KOPT-K1 (cell line): ENCODE measurements around the gene RAB9A.

Source experiments
- H3K27ac ChIP-seq: fragments of 200-600 bp; sonication (generic); 2 replicates; pipeline ENCODE4 v1.5.1; 2016; ENCODE audit warnings: antibody characterized with exemption, mild to moderate bottlenecking, low read depth, low read length; ENCODE audit not compliant: poor library complexity, severe bottlenecking
- H3K36me3 ChIP-seq: fragments of 200-600 bp; sonication (generic); 2 replicates; pipeline ENCODE4 v1.5.1; 2017; ENCODE audit warnings: antibody characterized with exemption, mild to moderate bottlenecking, low read length, moderate library complexity; ENCODE audit not compliant: insufficient read depth
- H3K9me3 ChIP-seq: fragments of 200-600 bp; sonication (generic); 2 replicates; pipeline ENCODE4 v1.5.1; 2017; ENCODE audit warnings: antibody characterized with exemption, low read length, mild to moderate bottlenecking; ENCODE audit not compliant: insufficient read depth, poor library complexity, severe bottlenecking

The RAB9A gene

DNA sequence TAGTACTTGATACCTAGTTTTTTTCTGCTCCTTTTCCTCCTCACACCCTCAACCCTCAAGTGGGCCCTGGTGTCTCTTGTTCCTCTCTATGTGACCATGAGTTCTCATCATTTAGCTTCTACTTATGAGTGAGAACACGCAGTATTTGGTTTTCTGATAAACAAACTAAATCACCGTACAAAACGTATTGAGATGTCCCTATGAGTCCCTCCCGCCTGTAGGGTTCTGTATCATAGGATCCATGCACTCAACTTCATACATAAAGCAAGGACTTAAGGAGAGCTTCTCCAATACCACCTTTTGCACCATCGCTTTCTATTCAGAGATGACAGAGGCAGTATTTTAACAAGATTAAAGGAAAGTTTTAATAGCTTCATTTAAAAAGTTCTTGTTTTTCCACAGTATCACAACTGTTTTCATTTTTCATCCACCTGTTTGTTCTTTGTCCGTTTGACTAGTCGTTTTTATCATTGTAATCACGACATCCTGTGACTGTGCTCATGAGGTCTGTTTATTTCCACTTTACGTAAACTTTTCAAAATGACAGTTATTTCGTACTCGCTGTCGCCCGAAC is 457 bp upstream of the RAB9A start:
- no peaks in the 10 kb centered on the region for H3K36me3 ChIP-seq
- H3K27ac ChIP-seq, result peak overlapping the region; percentile 67

DNA sequence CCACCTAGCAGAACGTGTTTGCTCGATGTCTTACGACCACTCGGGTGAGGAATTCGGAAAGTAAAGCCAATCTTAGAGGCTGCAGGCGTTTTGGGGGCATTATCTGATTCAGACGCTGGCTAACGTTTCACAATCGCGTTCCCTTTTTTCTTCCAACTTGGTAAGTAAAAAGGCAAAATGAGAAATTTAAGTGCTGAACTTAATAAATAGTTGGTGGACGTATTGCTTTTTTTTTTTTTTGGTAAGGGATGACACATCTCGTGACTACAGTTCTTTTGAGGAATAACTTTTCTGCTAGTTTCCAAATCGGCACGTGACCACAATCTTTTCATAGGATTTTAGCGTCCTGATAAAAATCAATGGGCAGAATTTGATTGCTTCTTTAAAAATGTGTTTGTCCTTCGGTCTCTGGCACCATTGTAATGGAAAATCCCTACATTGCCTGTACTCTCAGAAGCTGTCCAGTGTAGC is 848 bp downstream of the RAB9A start:
- Histone ChIP-seq H3K36me3 (no peaks in the 10 kb centered on the region), H3K27ac (peak overlapping the region; percentile 67), H3K9me3 (no peaks in the 10 kb centered on the region)

More for the DNA sequence above, 457 bp upstream of the RAB9A start:
- no peaks in the 10 kb centered on the region for H3K9me3 ChIP-seq

DNA sequence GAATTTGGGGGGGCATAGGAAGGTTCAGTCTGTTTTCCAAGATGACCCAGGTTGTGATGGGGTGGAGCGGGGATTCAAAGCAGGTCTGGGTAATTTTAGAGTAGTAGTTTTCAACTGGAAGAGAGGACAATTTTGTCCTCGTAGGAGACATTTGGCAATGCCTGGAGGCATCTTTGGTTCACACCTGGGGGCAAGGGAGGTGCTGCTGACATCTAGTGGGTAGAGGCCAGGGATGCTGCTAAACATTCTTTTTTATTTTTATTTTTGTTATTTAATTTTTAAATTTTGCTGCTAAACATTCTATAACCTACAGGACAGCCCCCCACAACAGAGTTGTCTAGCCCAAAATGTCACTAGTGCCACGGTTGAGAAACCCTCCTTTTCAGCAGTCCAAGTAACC is 1.9 kb downstream of the RAB9A start:
- H3K27ac ChIP-seq, result no peak overlapping the region
- no peaks in the 10 kb centered on the region for H3K9me3 ChIP-seq
- H3K36me3 ChIP-seq, result no peaks in the 10 kb centered on the region

DNA sequence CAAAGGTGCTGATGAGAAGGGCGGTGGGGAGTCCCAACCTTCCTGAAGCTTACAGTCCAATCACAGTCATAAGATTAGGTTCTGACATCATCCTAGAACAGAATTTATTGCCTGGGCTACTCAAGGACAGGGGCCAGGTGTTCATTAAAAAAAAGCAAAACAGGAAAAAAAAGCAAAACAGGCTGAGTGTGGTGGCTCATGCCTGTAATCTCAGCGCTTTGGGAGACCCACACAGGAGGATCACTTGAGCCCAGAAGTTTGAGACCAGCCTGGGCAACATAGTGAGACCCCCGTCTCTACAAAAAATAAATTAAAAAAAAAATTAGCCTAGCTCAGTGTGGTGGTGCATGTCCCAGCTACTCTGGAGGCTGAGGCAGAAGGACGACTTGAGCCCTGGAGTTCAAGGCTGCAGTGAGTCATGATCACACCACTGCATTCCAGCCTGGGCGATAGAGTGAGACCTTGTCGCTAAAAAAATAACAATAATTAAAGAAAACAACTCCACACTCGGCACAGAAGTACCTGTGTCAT is 3.0 kb downstream of the RAB9A start:
- no peaks in the 10 kb centered on the region for H3K36me3 ChIP-seq
- H3K9me3 ChIP-seq, result no peaks in the 10 kb centered on the region
- H3K27ac ChIP-seq, result no peak overlapping the region

DNA sequence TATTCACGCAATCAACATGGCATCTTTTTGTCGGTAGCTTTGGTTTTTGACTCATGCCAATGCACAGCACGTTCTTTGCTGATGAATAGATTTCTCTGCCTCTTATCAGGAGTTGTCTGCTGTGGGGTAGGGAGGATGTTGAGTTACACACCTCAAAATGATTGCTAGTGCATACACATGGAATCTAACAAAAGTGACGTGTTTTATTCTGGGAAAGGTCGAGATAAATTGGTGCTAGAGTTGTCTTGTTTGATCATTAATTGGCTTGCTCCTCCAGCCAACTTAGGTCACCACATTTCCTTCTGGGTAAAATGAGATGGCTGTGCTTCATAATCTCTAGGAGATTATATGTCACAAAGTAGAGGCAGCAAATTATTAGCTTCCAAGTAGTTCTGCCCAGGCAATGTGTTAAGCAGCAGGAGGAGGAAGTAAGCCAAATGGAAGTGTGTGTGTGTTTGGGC is 3.9 kb downstream of the RAB9A start:
- Histone ChIP-seq H3K9me3 (no peaks in the 10 kb centered on the region), H3K27ac (no peak overlapping the region), H3K36me3 (no peaks in the 10 kb centered on the region; the same call in 1 of the 2 replicates)

DNA sequence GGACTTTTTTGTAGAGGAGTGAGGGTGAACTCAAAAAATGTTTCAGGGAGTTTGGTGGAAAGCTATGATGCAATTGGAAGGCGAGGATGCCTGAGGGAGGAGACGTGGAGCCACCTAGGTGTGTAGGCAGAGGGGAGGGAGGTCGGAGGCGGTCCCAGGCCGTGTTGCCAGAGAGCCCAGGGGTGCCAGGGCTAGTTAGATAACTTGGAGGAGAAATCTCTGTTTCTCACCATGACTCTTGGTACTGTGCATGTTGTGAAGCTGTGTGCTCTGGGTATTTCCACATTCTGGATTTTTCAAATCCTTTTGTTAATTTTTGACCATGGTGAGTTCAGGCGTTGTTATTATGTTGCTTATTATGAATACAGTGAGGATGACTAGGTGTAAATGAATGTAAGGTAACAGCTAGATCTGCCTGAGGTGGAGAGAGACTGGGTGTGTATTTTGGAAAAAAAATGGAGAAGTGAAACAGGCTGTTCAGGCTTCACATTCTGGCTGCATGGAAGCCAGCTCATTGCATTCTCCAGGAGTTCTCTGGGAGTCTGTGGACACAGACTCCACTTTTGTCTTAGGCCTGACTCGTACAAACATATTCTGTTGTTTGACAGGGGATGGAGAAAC is 4.5 kb downstream of the RAB9A start:
- Histone ChIP-seq H3K9me3 (no peaks in the 10 kb centered on the region), H3K27ac (no peak overlapping the region), H3K36me3 (no peaks in the 10 kb centered on the region; the same call in 1 of the 2 replicates)

DNA sequence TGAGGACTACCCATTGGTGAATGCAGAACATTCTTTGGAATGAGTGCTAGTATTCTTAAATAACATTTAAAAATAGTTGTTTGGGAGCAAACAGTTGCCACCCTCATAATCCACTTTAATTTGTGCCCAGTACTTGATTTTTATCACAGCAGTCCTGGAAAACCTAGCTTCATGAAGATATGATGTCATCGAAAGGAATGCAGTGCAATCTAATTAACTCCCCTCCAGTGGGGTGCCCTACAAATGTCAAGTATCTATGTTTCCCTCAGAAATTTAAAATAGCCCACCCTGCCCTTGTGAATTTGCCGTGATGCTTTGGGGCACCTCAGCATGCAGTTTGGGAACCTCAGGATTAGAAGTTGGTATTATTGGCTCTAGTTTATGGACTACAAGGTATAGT is 5.4 kb downstream of the RAB9A start:
- no peaks in the 10 kb centered on the region; the same call in 1 of the 2 replicates for H3K36me3 ChIP-seq
- no peaks in the 10 kb centered on the region for H3K9me3 ChIP-seq
- no peak overlapping the region for H3K27ac ChIP-seq

DNA sequence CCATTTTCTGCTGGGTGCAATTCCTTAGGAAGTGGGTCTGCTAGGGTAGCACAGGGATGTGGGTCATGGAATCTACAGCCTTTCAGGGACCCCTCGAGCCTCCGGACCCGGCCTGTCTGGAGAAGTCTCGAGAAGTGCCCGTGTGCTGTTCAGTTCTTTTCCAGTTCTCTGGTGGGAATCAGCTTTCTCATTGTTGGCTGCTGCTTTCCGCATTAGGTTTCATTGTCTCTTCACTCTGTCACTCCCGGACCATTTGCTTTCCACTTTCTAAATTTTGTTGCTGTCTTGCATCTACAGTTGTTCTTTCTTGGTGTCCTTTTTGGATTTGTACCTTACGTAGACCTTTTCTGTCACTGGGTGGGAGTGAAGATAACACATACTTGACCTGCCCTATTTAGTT is 6.1 kb downstream of the RAB9A start:
- H3K27ac ChIP-seq, result no peak overlapping the region
- H3K36me3 ChIP-seq, result no peaks in the 10 kb centered on the region; the same call in 1 of the 2 replicates
- no peaks in the 10 kb centered on the region for H3K9me3 ChIP-seq

DNA sequence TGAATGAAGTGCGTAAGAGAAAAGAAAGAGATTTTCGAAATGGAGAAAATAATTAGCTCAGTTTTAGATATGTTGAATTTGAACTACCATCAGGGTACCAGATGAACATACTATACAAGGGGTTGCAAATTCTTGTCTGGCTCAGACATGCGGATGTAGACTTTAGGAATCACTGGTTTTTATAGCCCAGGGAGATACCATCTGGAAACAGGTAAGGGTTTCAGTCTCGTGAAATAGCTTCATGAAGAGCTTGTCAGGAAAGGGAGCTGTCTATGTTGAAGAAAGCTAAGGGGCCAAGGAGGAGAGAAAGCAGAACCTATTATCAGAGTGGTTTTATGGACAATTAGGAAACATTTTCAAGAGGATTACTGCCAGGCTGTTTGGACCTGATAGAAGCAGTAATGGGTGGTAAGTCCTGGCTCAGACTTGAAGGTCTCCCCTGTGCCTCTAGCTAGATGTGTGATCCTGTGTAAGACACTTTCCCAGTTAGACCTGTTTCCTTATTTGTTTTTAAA is 6.7 kb downstream of the RAB9A start:
- H3K9me3 ChIP-seq, result no peaks in the 10 kb centered on the region
- no peak overlapping the region for H3K27ac ChIP-seq
- no peaks in the 10 kb centered on the region; the same call in 1 of the 2 replicates for H3K36me3 ChIP-seq

DNA sequence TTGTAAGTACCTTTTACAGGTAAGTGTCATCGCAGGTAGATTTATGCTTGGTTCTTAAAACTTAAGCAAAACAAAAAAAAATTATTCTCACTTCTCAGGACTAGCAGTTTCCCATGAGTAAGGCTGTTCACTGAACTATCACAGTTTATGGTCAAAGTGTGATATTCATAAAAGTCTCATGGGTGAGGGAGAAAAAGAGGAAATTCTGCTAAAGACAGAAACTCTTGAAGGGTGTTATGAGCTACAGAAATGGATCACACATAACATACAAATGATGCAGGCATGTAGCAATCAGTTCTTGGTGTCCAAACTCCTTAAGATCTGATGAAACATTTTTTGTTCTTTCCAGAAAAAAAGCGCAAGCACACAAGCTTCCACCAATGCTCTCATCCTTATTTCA is 8.5 kb downstream of the RAB9A start:
- Histone ChIP-seq H3K27ac (no peak overlapping the region), H3K36me3 (no peaks in the 10 kb centered on the region; the same call in 1 of the 2 replicates), H3K9me3 (no peaks in the 10 kb centered on the region)

DNA sequence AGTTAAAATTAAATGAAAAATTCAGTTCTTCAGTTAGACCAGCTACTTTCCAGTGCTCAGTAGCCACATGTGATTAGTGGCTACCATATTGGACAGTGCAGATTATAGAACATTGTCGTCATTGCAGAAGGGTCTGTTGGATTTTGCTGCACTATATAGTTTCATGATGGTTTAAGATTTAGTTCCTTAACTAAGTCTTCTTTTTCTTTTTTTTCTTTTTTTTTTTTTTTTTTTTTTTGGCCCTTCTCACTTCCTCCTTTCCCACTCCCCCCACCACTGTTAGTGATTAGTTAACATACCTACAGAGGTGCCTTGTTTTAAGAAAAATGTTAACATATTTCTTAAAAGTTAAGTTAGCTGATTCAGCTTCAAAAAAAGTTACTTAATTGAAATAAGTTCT is 9.0 kb downstream of the RAB9A start:
- H3K27ac ChIP-seq, result no peak overlapping the region
- no peaks in the 10 kb centered on the region for H3K9me3 ChIP-seq

DNA sequence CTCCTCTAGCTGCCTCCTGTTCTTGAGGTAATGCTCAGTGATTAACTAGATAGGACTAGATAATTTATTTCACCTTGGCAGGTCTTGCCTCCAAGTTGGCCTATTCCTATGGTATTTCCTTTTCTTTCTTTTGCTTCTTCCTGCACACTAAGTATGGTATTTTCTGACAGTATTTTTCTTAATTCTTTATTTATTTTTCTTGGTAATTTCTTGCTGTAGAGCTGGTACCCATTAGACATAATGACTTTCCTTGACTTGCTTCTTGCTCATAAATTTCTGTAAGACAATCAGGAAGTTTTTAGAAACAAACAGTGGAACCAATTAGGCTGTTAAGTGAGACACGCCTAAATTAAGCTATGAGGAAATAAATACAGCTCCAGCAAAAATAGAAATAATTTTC is 9.5 kb downstream of the RAB9A start:
- no peak overlapping the region for H3K27ac ChIP-seq
- H3K36me3 ChIP-seq, result no peaks in the 10 kb centered on the region; the same call in 1 of the 2 replicates
- H3K9me3 ChIP-seq, result no peaks in the 10 kb centered on the region

More for the DNA sequence above, 9.0 kb downstream of the RAB9A start:
- no peaks in the 10 kb centered on the region; the same call in 1 of the 2 replicates for H3K36me3 ChIP-seq

DNA sequence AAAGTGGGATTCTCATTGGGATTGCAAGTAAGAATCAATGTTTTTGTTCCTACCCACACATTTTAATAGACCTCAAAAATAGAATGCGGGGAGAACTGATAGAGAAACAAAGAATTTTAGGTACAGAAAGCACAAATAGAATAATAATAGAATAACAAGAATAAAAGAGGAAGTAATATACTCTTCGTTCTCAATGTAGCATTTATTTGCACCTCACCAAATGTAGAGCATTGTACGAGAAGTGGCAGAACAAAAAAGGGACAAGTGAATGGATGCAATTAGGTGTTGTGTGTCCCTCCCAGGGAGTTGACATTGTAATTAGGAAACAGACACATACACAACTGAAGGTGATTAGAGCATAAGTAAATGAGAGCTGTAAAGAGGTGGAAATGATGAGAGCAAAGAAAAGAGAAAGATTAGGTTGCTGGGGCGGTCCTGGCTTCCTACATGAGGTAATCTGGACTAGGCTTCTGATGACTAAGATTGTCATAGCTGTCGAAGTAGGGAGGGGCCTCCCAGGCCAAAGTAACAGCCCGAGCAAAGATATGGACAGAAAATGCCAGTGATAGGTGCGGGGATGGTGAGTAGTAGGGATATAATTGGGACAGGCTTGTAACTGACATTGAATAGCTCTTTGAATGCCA is 10.4 kb downstream of the RAB9A start:
- Histone ChIP-seq H3K9me3 (no peaks in the 10 kb centered on the region), H3K27ac (no peak overlapping the region), H3K36me3 (no peaks in the 10 kb centered on the region; the same call in 1 of the 2 replicates)

DNA sequence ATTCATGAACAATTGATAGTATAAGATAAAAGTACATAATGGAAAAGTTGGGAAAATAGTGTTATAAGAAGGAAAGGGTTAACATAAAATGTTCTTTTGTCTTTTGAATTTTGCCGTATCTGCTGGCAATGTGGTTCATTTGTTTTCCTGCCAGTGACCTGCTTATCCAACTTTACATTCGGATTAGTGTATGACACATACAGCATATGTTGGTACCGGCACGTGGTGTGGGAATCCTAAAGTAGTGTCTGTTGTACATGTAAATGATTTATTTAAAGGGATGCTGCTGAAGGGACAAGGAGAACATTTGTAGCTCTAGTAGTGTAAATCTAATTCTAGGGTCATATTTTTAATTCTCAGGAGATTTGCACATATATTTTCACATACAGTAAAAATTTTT is 11.5 kb downstream of the RAB9A start:
- Histone ChIP-seq H3K36me3 (no peaks in the 10 kb centered on the region; the same call in 1 of the 2 replicates), H3K27ac (no peak overlapping the region), H3K9me3 (no peaks in the 10 kb centered on the region)
